Activated T-cell treated with anti-CD3 and anti-CD28 coated beads for 48 hours (primary cell): ENCODE data around the gene HSP90AA1.

ENCODE experiments used
- DNase-seq: peaks from one replicate; pipeline ENCODE4 v3.0.0-alpha.2; 2020; ENCODE audit warnings: low read depth

Gene HSP90AA1

GRCh38 chr14:102039157-102039556, 47.7 kb downstream of the HSP90AA1 start:
- DNase-seq: no peak

- DNase-seq: no peak
These were observed 49.2 kb downstream of the HSP90AA1 start for GRCh38 chr14:102037686-102038085.

GRCh38 chr14:102035914-102036313, 50.9 kb downstream of the HSP90AA1 start:
- no peak for DNase-seq

DNA sequence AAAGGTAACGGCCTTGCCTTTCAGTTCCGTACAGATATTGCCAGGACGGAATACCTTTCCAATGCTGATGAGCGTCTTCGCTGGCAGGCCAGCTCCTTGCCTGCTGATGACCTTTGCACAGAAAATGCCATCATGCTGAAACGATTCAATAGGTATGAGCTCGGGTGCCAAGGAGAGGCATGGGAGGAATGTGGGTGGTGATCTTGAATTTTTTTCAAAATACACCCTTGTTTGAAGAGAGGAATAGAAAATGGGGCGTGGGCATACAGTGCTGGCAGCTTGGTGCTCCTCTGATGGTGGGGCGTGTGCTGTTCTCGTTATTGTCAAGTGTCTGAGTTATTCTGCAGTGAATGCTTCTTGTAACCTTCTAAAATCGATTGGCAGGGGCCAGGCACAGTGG, 52.5 kb downstream of the HSP90AA1 start:
- no peak for DNase-seq

DNA sequence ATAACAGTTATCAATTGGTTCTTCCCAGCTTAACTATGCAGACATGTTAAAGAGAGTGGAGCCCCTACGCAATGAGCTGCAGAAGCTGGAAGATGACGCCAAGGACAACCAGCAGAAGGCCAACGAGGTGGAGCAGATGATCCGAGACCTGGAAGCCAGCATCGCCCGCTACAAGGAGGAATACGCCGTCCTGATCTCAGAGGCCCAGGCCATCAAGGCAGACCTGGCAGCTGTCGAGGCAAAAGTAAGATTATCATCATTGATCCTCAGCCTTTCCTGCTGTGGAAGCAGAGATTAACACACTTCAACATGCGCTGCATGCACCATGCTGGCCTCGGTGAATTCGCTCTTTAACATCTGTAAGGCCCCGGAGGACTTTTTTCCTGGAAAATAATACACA, 53.6 kb downstream of the HSP90AA1 start:
- no peak for DNase-seq
